Body of pancreas (tissue), 4 donors: ENCODE data around the gene TMEM222.

Experiments used
- POLR2A ChIP-seq, 3 donors: fragments of 450-650 bp; IDR thresholded peaks; one replicate each; pipeline ENCODE4 v1.6.1; 2016; ENCODE audit warnings: antibody characterized with exemption in 3 of 3, mild to moderate bottlenecking in 2 of 3
- TF ChIP-seq, protein P1 (sequence below), 7 experiments: fragments of 450-650 bp in 4 of 7; fragments of 200-600 bp in 3 of 7; sonication (generic) in 3 of 7; IDR thresholded peaks; one replicate each; pipeline ENCODE4 v1.5.1; 2016 to 2019; ENCODE audit warnings: antibody characterized with exemption in 7 of 7

DNA sequence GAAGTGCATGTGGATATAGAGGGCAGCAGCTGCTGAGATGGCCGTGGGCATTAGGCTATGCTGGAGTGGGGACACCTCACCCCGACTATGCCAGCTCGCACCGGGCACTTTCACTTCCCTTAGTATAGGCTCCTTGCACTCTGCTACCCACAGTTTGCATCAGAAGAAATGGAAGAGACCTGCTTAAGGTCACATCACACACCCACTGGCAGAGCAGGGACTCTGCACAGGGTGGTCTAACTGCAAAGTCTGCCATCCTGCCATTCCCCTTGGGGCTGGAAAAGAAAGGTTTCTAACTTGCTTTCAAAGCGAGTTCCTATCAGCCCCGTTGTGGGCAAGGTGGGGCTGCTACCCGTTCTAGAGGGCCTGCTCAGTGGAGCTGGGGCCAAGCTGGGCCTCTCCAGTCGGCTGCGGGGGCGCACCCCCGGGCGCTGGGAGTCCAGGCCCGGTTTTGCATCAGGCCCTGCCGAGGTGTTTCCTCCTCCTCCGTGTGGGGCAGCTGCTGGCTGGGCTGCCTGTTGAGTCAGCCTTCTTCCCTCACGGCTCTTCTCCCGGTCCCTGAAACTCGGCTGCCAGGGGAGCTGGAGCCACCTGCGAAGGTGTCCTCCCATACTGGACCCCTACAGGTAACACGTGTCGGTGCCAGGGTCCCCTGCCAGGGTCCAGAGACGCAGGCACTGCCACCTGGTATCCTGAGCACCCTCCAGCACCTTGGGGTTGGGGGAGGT lies 19.7 kb downstream of the TMEM222 start, which contains the start of gene SYTL1:
- TF ChIP-seq, protein P1, sequence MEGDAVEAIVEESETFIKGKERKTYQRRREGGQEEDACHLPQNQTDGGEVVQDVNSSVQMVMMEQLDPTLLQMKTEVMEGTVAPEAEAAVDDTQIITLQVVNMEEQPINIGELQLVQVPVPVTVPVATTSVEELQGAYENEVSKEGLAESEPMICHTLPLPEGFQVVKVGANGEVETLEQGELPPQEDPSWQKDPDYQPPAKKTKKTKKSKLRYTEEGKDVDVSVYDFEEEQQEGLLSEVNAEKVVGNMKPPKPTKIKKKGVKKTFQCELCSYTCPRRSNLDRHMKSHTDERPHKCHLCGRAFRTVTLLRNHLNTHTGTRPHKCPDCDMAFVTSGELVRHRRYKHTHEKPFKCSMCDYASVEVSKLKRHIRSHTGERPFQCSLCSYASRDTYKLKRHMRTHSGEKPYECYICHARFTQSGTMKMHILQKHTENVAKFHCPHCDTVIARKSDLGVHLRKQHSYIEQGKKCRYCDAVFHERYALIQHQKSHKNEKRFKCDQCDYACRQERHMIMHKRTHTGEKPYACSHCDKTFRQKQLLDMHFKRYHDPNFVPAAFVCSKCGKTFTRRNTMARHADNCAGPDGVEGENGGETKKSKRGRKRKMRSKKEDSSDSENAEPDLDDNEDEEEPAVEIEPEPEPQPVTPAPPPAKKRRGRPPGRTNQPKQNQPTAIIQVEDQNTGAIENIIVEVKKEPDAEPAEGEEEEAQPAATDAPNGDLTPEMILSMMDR (IDR thresholded peaks at IDR 0.05) = peak in 1 of 7 experiments; percentile 7
- TF ChIP-seq POLR2A (IDR thresholded peaks at IDR 0.05) = peak; percentile 51 to 79 (median 73)
